Trophoblast cell (in vitro differentiated cells and primary cell): ENCODE results near the gene FRS2.

ENCODE experiments used
- DNase-seq, 2 donors: peaks; one replicate each; pipeline ENCODE4 v3.0.0-alpha.2; 2016
- H2AFZ ChIP-seq: 2 replicates; pipeline ENCODE4 v1.6.1; 2013; ENCODE audit warnings: low read length, moderate library complexity, mild to moderate bottlenecking; ENCODE audit not compliant: insufficient read depth, poor library complexity
- H2AK5ac ChIP-seq: 2 replicates; pipeline ENCODE4 v1.6.1; 2013; ENCODE audit warnings: mild to moderate bottlenecking, low read length
- H2BK120ac ChIP-seq: 2 replicates; pipeline ENCODE4 v1.6.1; 2013; ENCODE audit warnings: low read length, mild to moderate bottlenecking, moderate library complexity; ENCODE audit not compliant: insufficient read depth, poor library complexity
- H2BK12ac ChIP-seq: 2 replicates; pipeline ENCODE4 v1.6.1; 2013; ENCODE audit warnings: mild to moderate bottlenecking, low read length, moderate library complexity
- H2BK5ac ChIP-seq: 2 replicates; pipeline ENCODE4 v1.6.1; 2013; ENCODE audit warnings: low read length, low read depth, moderate library complexity, mild to moderate bottlenecking; ENCODE audit not compliant: poor library complexity
- H3K14ac ChIP-seq: 2 replicates; pipeline ENCODE4 v1.6.1; 2013; ENCODE audit warnings: mild to moderate bottlenecking, low read length
- H3K18ac ChIP-seq: 2 replicates; pipeline ENCODE4 v1.6.1; 2013; ENCODE audit warnings: mild to moderate bottlenecking, low read length
- H3K23ac ChIP-seq: 2 replicates; pipeline ENCODE4 v1.6.1; 2013; ENCODE audit warnings: low read length
- H3K27ac ChIP-seq: 2 replicates; pipeline ENCODE4 v1.5.1; 2013; ENCODE audit warnings: low read depth, mild to moderate bottlenecking, inconsistent platforms, low read length, moderate library complexity
- H3K27me3 ChIP-seq: 2 replicates; pipeline ENCODE4 v1.6.1; 2013; ENCODE audit warnings: inconsistent platforms, mild to moderate bottlenecking, low read length, moderate library complexity; ENCODE audit not compliant: insufficient read depth
- H3K36me3 ChIP-seq, 2 experiments: 1 replicate in 1 of 2; 2 replicates in 1 of 2; pipeline ENCODE4 v1.6.1; 2013; ENCODE audit warnings: low read length in 2 of 2, mild to moderate bottlenecking in 2 of 2, moderate library complexity in 1 of 2; ENCODE audit not compliant: insufficient read depth in 2 of 2, control insufficient read depth in 1 of 2
- H3K4ac ChIP-seq: 2 replicates; pipeline ENCODE4 v1.6.1; 2013; ENCODE audit warnings: low read depth, mild to moderate bottlenecking, low read length, moderate library complexity
- H3K4me1 ChIP-seq, 2 experiments: 1 replicate in 1 of 2; 2 replicates in 1 of 2; pipeline ENCODE4 v1.6.1; 2013; ENCODE audit warnings: low read length in 2 of 2, mild to moderate bottlenecking in 2 of 2, moderate library complexity in 1 of 2; ENCODE audit not compliant: insufficient read depth in 2 of 2, control insufficient read depth in 1 of 2
- H3K4me2 ChIP-seq: 2 replicates; pipeline ENCODE4 v1.6.1; 2013; ENCODE audit warnings: inconsistent platforms, mild to moderate bottlenecking, low read length, moderate library complexity
- H3K4me3 ChIP-seq: 2 replicates; pipeline ENCODE4 v1.5.1; 2013; ENCODE audit warnings: mild to moderate bottlenecking, low read depth, low read length, inconsistent platforms
- H3K79me1 ChIP-seq: one replicate; pipeline ENCODE4 v1.6.1; 2013; ENCODE audit warnings: low read length
- H3K79me2 ChIP-seq: 2 replicates; pipeline ENCODE4 v1.6.1; 2013; ENCODE audit warnings: low read length, mild to moderate bottlenecking; ENCODE audit not compliant: control insufficient read depth, insufficient read depth, poor library complexity
- H3K9ac ChIP-seq: 2 replicates; pipeline ENCODE4 v1.6.1; 2013; ENCODE audit warnings: mild to moderate bottlenecking, low read length
- H3K9me3 ChIP-seq: 2 replicates; pipeline ENCODE4 v1.6.1; 2013; ENCODE audit warnings: low read depth, mild to moderate bottlenecking, control low read depth, inconsistent platforms, low read length; ENCODE audit not compliant: insufficient read depth
- H4K12ac ChIP-seq: 2 replicates; pipeline ENCODE4 v1.6.1; 2013; ENCODE audit warnings: low read depth, mild to moderate bottlenecking, low read length, moderate library complexity
- H4K8ac ChIP-seq: 2 replicates; pipeline ENCODE4 v1.6.1; 2013; ENCODE audit warnings: low read depth, mild to moderate bottlenecking, low read length, moderate library complexity
- H4K91ac ChIP-seq: one replicate; pipeline ENCODE4 v1.6.1; 2013; ENCODE audit warnings: low read depth, mild to moderate bottlenecking, low read length, moderate library complexity
- WGBS: extraction: QIAGEN DNeasy Blood & Tissue Kit; methylation state at CpG from one replicate; pipeline ENCODE4 v1.1.7; 2013; ENCODE audit warnings: missing lambda C conversion rate; ENCODE audit not compliant: insufficient read length, insufficient coverage; ENCODE audit errors: extremely low coverage; 5-methylcytosine and 5-hydroxymethylcytosine counted together

Gene FRS2

DNA sequence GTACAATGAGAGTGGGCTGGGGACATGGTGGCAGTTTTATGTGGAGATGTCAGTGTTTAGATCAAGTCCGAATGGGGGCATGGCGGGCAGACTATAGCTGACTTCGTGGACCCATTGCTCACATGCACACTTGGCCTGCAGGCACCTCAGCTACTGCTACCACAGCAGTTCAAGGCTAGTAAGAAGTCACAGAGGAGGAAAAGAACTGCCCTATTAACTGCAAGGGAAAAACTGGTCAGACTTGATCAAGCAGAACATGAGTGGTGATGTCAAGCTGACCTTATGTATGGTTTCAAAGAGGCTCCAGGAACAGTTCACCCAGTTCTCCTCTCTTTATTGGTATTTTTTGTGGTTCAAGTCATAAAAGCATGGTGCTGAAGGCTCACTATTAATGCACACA lies 30.2 kb upstream of the FRS2 start:
- Histone ChIP-seq H3K4me3 (no peak overlapping the region), H3K79me1 (no peaks in the 10 kb centered on the region)
- WGBS, result no CpG with 5 or more reads among the region's 3 CpGs

DNA sequence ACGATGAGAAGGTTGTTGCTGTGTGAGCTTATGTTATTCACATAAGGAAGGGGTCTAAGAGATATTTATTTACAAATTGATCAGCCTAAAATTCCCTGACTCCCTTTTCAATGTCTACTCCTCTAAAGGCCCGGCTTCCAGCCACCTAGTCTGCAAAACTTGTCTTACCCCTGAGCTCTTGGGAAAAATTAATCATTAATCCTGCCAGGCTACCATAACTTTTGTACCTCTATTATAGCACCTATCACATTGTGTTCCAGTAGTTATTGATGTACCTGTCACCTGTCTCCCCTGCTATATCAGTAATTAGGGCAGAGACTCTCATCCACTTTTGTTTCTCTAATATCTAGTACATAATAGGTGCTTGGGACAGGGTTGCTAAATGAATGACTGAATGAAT lies 29.3 kb upstream of the FRS2 start:
- Histone ChIP-seq H3K27me3 (no peaks in the 10 kb centered on the region), H4K12ac (no peak overlapping the region), H3K79me1 (no peaks in the 10 kb centered on the region), H3K36me3 (no peaks in the 10 kb centered on the region), H3K4ac (no peak overlapping the region), H2BK12ac (no peak overlapping the region), H3K27ac (no peak overlapping the region), H3K4me3 (no peak overlapping the region), H3K9ac (no peak overlapping the region), H3K4me2 (no peak overlapping the region), H3K14ac (no peak overlapping the region), H3K23ac (no peak overlapping the region), H2BK120ac (no peak overlapping the region), H3K9me3 (no peaks in the 10 kb centered on the region), H2BK5ac (no peak overlapping the region), H3K79me2 (no peaks in the 10 kb centered on the region), H2AK5ac (no peak overlapping the region), H2AFZ (no peak overlapping the region), H4K91ac (no peak overlapping the region), H3K18ac (no peak overlapping the region), H3K4me1 (peaks cover 2 to 7% of the 10 kb centered on the region in 2 experiments), H4K8ac (no peak overlapping the region)
- DNase-seq, result no peak
- no CpG with 5 or more reads among the region's 2 CpGs for WGBS

More for the DNA sequence above, 30.2 kb upstream of the FRS2 start:
- Histone ChIP-seq H3K79me2 (no peaks in the 10 kb centered on the region), H3K14ac (no peak overlapping the region), H3K9me3 (no peaks in the 10 kb centered on the region), H4K8ac (no peak overlapping the region), H3K4me2 (no peak overlapping the region), H4K91ac (no peak overlapping the region), H3K4me1 (peaks cover 2 to 7% of the 10 kb centered on the region in 2 experiments), H3K4ac (no peak overlapping the region), H2BK12ac (no peak overlapping the region), H3K36me3 (no peaks in the 10 kb centered on the region), H2BK120ac (no peak overlapping the region), H3K9ac (no peak overlapping the region), H2AK5ac (no peak overlapping the region), H3K27ac (no peak overlapping the region), H3K23ac (no peak overlapping the region), H3K27me3 (no peaks in the 10 kb centered on the region), H4K12ac (no peak overlapping the region), H2AFZ (no peak overlapping the region), H2BK5ac (no peak overlapping the region), H3K18ac (no peak overlapping the region)
- DNase-seq, result peak; percentile 41 to 66

DNA sequence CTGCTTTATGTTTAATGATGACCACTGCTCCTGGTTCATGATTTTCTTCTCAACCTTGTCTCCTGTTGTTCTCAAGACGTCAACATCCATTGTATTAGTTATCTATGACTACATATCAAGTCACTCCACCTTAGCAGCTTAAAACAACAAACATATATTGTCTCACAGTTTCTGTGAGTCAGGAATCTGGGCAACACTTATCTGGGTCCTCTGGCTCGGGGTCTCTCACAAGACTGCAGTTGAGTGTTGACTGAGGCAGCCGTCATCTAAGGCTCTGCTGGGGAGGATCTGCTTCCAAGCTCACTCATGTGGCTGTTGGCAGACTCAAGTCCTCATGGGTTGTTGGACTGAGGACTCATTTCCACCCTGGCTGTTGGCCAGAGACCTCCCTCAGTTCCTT lies 27.3 kb upstream of the FRS2 start:
- H4K12ac ChIP-seq, result no peak overlapping the region
- H4K8ac ChIP-seq, result no peak overlapping the region
- H3K27me3 ChIP-seq, result no peaks in the 10 kb centered on the region
- no peak overlapping the region for H3K18ac ChIP-seq
- no peak overlapping the region for H3K14ac ChIP-seq
- no peak overlapping the region for H3K23ac ChIP-seq
- no peak overlapping the region for H2AK5ac ChIP-seq
- H3K9me3 ChIP-seq, result no peaks in the 10 kb centered on the region
- H2BK12ac ChIP-seq, result no peak overlapping the region
- no peaks in the 10 kb centered on the region for H3K79me1 ChIP-seq
- no peak overlapping the region for H3K4me2 ChIP-seq
- no peak overlapping the region for H2BK120ac ChIP-seq
- H3K27ac ChIP-seq, result no peak overlapping the region
- no peaks in the 10 kb centered on the region for H3K36me3 ChIP-seq
- H3K4me1 ChIP-seq, result peaks cover 2 to 7% of the 10 kb centered on the region in 2 experiments
- no peak overlapping the region for H3K9ac ChIP-seq
- WGBS, result no CpG with 5 or more reads among the region's 3 CpGs
- no peak overlapping the region for H3K4ac ChIP-seq
- H2AFZ ChIP-seq, result no peak overlapping the region
- H4K91ac ChIP-seq, result no peak overlapping the region
- H3K4me3 ChIP-seq, result no peak overlapping the region
- no peak for DNase-seq
- H3K79me2 ChIP-seq, result no peaks in the 10 kb centered on the region
- H2BK5ac ChIP-seq, result no peak overlapping the region

DNA sequence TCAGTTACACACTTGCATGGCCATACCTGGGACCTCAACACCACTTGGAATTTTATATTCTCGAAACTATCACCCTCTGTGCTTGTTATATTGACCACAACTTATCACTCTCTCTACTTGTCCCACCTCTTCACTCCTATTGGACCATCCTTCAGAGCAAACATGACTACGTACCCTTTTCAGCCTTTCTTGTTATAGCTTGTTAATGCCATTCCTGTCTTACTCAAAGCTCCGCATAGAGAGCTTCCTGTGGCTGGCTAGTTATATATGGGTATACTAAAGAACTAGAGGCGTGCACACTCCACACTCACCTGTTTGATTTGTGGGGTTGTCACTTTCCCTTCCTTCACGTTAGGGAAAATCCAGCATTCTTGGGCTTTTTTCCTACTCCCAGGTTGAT lies 26.3 kb upstream of the FRS2 start:
- Histone ChIP-seq H4K8ac (no peak overlapping the region), H3K18ac (no peak overlapping the region), H2AFZ (no peak overlapping the region), H3K79me2 (no peaks in the 10 kb centered on the region), H3K79me1 (no peaks in the 10 kb centered on the region), H3K9me3 (no peaks in the 10 kb centered on the region), H4K12ac (no peak overlapping the region), H2BK120ac (no peak overlapping the region), H4K91ac (no peak overlapping the region), H3K4me1 (peaks cover 2 to 7% of the 10 kb centered on the region in 2 experiments), H3K27ac (no peak overlapping the region), H2AK5ac (no peak overlapping the region), H3K14ac (no peak overlapping the region), H3K4ac (no peak overlapping the region), H3K23ac (no peak overlapping the region), H3K4me2 (no peak overlapping the region), H3K4me3 (no peak overlapping the region), H2BK5ac (no peak overlapping the region), H3K27me3 (no peaks in the 10 kb centered on the region), H2BK12ac (no peak overlapping the region), H3K36me3 (no peaks in the 10 kb centered on the region), H3K9ac (no peak overlapping the region)
- no CpG with 5 or more reads among the region's 5 CpGs for WGBS
- DNase-seq, result no peak
